GM19099 (cell line): ENCODE measurements around the gene SYCE3.

ENCODE experiments used
- POLR2A ChIP-seq: IDR thresholded peaks from 3 replicates; pipeline ENCODE4 v1.6.1; 2011; ENCODE audit warnings: low read depth; ENCODE audit not compliant: insufficient read length; ENCODE audit errors: extremely low read depth

Gene SYCE3

DNA sequence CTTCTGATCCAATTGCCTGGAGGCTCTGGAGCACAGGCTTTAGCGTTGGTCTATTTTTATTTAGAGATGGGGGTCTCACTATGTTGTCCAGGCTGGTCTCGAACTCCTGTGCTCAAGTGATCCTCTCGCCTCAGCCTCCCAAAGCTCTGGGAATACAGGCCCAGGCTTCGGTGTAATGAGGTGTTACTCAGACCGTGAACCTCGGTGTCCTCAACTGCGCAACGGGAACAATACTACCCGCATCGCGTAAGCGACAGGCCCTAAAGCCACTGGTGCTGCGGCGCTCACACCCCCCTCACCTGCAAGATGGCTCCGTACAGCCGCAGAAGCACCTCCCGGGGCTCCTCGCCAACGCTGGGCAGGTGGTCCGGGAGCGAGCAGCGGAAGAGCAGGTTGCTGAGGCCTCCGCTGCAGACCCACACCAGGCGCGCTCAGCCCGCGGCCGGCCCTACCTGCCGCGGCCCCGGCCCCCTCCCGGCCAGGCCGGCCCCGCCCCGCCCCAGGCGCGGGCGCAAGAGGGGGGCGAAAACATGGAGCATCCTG lies 19.3 kb upstream of the SYCE3 start:
- TF ChIP-seq POLR2A: no peak

- no peak for TF ChIP-seq POLR2A
These were observed 18.6 kb upstream of the SYCE3 start for GRCh38 chr22:50581031-50581949.

GRCh38 chr22:50579752-50580151 lies 17.0 kb upstream of the SYCE3 start:
- TF ChIP-seq POLR2A: no peak

DNA sequence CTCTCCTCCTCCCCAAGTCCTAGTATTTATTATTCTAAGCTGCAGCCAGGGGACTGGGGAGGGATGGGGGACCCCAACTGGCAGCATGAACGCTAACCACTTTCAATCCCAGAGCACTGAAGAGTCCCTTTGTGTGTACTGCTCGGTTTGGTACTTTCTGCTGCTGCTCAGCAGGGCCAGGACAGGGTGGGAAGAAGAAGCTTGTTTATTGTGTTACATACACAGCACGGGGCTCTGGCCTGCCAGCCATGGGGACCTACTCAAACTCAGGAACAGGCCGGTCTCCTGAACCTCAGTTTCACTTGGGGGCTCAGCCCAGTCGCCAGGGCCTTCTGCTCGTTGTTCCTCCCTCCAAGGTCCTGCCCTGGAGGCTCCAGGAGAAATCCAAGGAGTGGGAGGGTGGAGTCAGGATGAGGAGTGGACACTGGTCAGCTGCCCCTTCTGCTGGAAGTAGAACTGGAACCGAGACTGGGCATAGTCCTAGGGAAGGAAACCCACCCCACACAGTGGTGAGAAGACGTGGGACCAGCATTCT lies 16.1 kb upstream of the SYCE3 start:
- no peak for TF ChIP-seq POLR2A

- no peak for TF ChIP-seq POLR2A
These were observed 15.5 kb upstream of the SYCE3 start, which contains the start of gene CPT1B for GRCh38 chr22:50577987-50578775. CPT1B (minus strand) TSS chr22:50578427; CDS start chr22:50577915, 512 bp downstream.

- TF ChIP-seq POLR2A: no peak
These were observed 14.9 kb upstream of the SYCE3 start for GRCh38 chr22:50577697-50577986.

GRCh38 chr22:50576806-50577696 lies 14.3 kb upstream of the SYCE3 start:
- TF ChIP-seq POLR2A: no peak

GRCh38 chr22:50576070-50576469 lies 13.4 kb upstream of the SYCE3 start:
- no peak for TF ChIP-seq POLR2A

- TF ChIP-seq POLR2A: no peak
These were observed 12.8 kb upstream of the SYCE3 start for GRCh38 chr22:50575426-50575941.

- TF ChIP-seq POLR2A: no peak
These were observed 11.7 kb upstream of the SYCE3 start for GRCh38 chr22:50574383-50574755.

GRCh38 chr22:50573491-50574382 lies 11.0 kb upstream of the SYCE3 start:
- no peak for TF ChIP-seq POLR2A

GRCh38 chr22:50572965-50573364 lies 10.2 kb upstream of the SYCE3 start:
- no peak for TF ChIP-seq POLR2A
